Stomach (tissue), 4 donors: ENCODE measurements around the gene SIRPB1.

ENCODE experiments used
- CTCF ChIP-seq, 7 experiments: fragments of 450-650 bp in 4 of 7; fragments of 200-600 bp in 3 of 7; sonication (generic) in 3 of 7; IDR thresholded peaks; one replicate each; pipeline ENCODE4 v1.5.1; 2016 to 2019; ENCODE audit warnings: antibody characterized with exemption in 7 of 7, control low read depth in 2 of 7, mild to moderate bottlenecking in 1 of 7
- EP300 ChIP-seq: sonication (generic); formaldehyde crosslinking; IDR thresholded peaks from one replicate; pipeline ENCODE4 v1.6.1; 2017; ENCODE audit warnings: antibody characterized with exemption
- POLR2AphosphoS5 ChIP-seq, 3 donors: sonication (generic); formaldehyde crosslinking; IDR thresholded peaks; one replicate each; pipeline ENCODE4 v1.6.1; 2016; ENCODE audit warnings: antibody characterized with exemption in 3 of 3

- TF ChIP-seq CTCF (IDR thresholded peaks at IDR 0.05) (no peak), POLR2AphosphoS5 (IDR thresholded peaks at IDR 0.05) (no peak), EP300 (no peak)
Observed at GRCh38 chr20:1576641-1577040, 43.2 kb downstream of the SIRPB1 start.
